ENCODE data around the gene PBX2. TPM values are rescaled to one million over a fixed set of nuclear protein-coding genes. Genes with fewer than 3 reads are reported as not detected.
"Not testable (repeated sequence)": the region's sequence is repeated elsewhere in the genome, so short reads cannot be mapped to it uniquely, and the experiment has no call there.

PBX2 gene
- total RNA-seq, 1 donor from 2014 or later, result 206 TPM

DNA sequence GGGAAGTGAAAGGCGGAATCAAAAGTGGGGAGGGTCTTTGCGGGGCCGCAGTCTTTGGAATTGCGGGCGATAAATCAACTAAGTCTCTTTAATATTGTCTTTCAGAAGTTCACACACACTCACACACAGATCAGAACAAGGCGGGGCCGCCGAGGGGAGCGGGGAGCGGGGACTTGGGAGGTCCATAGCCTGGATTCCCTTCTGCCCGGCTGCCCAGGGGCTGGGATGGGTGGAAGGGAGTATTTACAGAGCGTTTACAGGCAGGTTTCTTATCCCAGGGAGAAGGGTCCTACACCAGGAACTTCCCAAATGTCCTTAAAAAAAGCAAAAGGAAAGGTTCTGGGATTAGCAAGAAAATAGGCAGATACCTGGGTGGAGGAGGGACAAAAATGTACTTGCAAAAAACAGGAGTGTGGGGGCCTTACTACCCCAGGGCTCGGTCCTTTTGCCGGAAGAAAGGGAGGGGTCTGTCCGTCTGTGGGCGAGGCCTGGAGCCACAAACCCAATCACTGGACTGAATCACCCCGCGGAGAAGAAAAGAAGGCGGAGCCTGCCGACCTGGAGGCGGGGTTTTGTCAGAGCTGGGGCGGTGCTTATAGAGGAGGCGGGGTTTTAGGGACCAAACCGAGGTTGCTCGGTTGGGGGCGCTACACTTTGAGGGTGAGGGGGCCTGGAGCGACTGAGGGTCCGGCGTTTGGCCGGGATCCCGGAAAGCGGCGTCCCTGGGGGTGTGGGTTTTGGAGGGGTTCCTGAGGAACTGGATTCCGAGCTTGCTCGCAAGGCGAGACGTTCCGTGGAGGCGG is 41.5 kb downstream of the PBX2 start:
- peaks cover 3% of the 10 kb centered on the region for H3K36me3 Mint-ChIP-seq (ENCODE audit: low read depth)
- H3K4me1 Mint-ChIP-seq, result peaks cover 38% of the 10 kb centered on the region
- no peaks in the 10 kb centered on the region for H3K9me3 Mint-ChIP-seq
- no peak for DNase-seq (ENCODE audit: low read depth, low spot score)
- H3K27me3 Mint-ChIP-seq (ENCODE audit: low read depth), result no peaks in the 10 kb centered on the region
- peak overlapping the region; percentile 45 for H3K4me3 Mint-ChIP-seq
- H3K27ac Mint-ChIP-seq (ENCODE audit: unreplicated experiment), result peak overlapping the region; percentile 31
- TF ChIP-seq, protein P1, sequence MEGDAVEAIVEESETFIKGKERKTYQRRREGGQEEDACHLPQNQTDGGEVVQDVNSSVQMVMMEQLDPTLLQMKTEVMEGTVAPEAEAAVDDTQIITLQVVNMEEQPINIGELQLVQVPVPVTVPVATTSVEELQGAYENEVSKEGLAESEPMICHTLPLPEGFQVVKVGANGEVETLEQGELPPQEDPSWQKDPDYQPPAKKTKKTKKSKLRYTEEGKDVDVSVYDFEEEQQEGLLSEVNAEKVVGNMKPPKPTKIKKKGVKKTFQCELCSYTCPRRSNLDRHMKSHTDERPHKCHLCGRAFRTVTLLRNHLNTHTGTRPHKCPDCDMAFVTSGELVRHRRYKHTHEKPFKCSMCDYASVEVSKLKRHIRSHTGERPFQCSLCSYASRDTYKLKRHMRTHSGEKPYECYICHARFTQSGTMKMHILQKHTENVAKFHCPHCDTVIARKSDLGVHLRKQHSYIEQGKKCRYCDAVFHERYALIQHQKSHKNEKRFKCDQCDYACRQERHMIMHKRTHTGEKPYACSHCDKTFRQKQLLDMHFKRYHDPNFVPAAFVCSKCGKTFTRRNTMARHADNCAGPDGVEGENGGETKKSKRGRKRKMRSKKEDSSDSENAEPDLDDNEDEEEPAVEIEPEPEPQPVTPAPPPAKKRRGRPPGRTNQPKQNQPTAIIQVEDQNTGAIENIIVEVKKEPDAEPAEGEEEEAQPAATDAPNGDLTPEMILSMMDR (conservative IDR thresholded peaks at IDR 0.05), result no peak

DNA sequence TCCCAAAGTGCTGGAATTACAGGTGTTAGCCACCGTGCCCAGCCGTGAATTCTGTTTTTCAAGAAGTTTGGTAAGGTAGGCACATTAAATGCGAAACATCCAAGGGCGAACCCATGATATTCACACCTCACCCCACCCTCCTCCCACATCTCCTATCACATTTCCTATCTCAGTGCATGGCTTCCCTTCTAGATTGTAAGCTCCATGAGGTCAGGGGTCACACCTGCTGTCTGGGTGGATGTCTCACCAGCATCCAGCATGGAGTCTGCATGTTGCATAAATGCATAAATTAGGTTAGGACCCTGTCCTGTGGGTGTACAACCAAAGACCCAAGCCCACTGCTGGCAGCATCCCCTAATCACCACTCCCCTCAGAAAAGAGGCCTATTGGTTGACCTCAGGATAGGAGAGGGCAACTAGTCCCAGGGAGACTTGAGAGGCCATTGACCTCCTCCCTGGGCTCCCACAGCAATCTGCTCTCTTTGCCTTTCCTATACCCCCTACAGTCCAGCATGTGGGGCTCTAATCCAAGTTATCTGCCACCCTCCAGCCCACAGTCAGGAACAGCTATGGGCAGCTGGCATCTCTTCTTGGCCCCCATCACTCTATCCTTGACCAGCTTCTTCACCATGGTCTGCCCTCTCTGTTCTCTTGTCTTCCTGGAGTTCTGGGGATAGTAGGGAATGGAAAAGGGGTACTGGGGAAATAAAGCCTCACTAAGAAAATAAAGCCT is 42.4 kb downstream of the PBX2 start:
- H3K4me3 Mint-ChIP-seq, result no peak overlapping the region
- peak overlapping the region; percentile 31 for H3K27ac Mint-ChIP-seq (ENCODE audit: unreplicated experiment)
- peaks cover 3% of the 10 kb centered on the region for H3K36me3 Mint-ChIP-seq (ENCODE audit: low read depth)
- H3K4me1 Mint-ChIP-seq, result peaks cover 29% of the 10 kb centered on the region
- H3K27me3 Mint-ChIP-seq (ENCODE audit: low read depth), result no peaks in the 10 kb centered on the region
- DNase-seq (ENCODE audit: low read depth, low spot score), result no peak
- H3K9me3 Mint-ChIP-seq, result no peaks in the 10 kb centered on the region
- TF ChIP-seq, protein P1 (conservative IDR thresholded peaks at IDR 0.05), result no peak

DNA sequence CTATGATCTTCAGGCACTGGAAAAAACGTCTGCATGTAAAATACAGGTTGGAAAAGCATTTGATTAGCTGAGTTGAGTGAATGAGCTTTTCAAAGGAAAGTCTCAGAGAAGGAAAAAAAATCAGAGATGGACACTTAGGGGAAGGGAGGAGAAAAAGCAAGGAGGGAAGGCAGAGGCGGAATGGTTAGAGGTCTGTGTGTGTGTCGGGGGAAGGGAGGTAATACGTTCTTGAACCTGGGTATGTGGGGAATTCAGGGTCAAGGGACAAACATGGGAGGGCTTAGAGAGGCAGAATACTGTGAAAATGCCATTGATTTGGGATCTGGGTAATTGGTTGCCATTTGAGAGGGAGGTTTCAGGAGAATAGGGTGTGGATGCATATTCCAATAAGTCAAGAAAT is 43.3 kb downstream of the PBX2 start:
- Mint-ChIP-seq H3K4me1 (peaks cover 21% of the 10 kb centered on the region), H3K9me3 (no peaks in the 10 kb centered on the region), H3K4me3 (no peak overlapping the region), H3K27me3 (ENCODE audit: low read depth) (no peaks in the 10 kb centered on the region), H3K36me3 (ENCODE audit: low read depth) (peaks cover 3% of the 10 kb centered on the region), H3K27ac (ENCODE audit: unreplicated experiment) (no peak overlapping the region)
- DNase-seq (ENCODE audit: low read depth, low spot score), result no peak
- TF ChIP-seq, protein P1 (conservative IDR thresholded peaks at IDR 0.05), result no peak

DNA sequence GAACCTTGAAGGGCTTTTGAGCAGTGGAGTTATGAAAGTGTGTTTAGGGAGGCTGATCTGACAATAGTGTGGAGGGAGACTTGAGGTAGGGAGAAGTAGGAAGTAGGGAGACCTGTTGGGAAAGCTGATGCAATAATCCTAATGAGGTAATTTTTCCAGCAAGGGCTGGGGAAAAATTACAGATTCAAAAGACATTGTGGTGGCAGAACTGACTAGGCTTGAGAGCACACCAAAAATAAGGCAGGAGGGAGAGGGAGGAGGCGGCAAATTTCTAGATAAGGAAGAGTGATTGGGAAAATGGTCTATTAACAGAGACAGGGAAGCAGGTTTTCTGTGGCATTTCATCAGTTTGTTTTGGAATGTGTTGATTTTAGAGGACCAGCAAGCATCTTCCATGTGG is 43.7 kb downstream of the PBX2 start:
- Mint-ChIP-seq H3K4me1 (peaks cover 19% of the 10 kb centered on the region), H3K9me3 (no peaks in the 10 kb centered on the region), H3K36me3 (ENCODE audit: low read depth) (peaks cover 3% of the 10 kb centered on the region), H3K4me3 (no peak overlapping the region), H3K27ac (ENCODE audit: unreplicated experiment) (no peak overlapping the region), H3K27me3 (ENCODE audit: low read depth) (no peaks in the 10 kb centered on the region)
- DNase-seq (ENCODE audit: low read depth, low spot score), result no peak
- TF ChIP-seq, protein P1 (conservative IDR thresholded peaks at IDR 0.05), result no peak

DNA sequence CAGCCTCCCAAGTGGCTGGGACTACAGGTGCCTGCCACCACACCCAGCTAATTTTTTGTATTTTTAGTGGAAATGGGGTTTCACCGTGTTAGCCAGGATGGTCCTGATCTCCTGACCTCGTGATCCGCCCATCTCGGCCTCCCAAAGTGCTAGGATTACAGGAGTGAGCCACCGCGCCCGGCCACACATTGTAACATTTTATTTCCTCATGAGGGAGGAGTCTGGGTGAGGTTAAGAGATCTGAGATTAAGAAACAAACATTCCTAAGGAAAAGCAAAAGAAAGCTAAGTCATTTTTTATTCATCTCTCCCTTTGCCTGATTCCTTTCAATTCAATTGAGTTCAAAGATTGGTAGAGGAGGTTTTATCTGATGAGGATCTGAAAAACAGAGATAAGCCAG is 45.8 kb downstream of the PBX2 start:
- not testable (repeated sequence) for DNase-seq (ENCODE audit: low read depth, low spot score); H3K36me3 Mint-ChIP-seq (ENCODE audit: low read depth); H3K27ac Mint-ChIP-seq (ENCODE audit: unreplicated experiment); H3K4me3 Mint-ChIP-seq; H3K9me3 Mint-ChIP-seq; H3K27me3 Mint-ChIP-seq (ENCODE audit: low read depth)
- H3K4me1 Mint-ChIP-seq, result peaks cover 14% of the 10 kb centered on the region
